K562 (cell line): ENCODE measurements around the gene PTCH1. TPM values are rescaled to one million over a fixed set of nuclear protein-coding genes. Genes with fewer than 3 reads are reported as not detected.

ENCODE experiments used
- ATAC-seq: fragments of 200-7000 bp; cut with Tn5 transposase; 3 replicates; pipeline ENCODE4 v1.9.1; 2020; ENCODE audit warnings: moderate library complexity
- BruUV-seq: library from RNA; stranded (reverse); fragments of 400-500 nt; replicated peaks from 2 replicates; lab custom pipeline; 2021; lab: Mats Ljungman, UMichigan
- CTCF ChIA-PET: fragments of 300-600 bp; formaldehyde crosslinking; extraction: SDS; loops from one replicate; lab custom pipeline; 2021; ENCODE audit warnings: low intra/inter-chr PET ratio; lab: Yijun Ruan, JAX
- POLR2A ChIA-PET: fragments of 300-600, 350-650 bp; sonication (Branson Sonifier 250); formaldehyde crosslinking; extraction: SDS; loops from one replicate; lab custom pipeline; 2021; ENCODE audit warnings: antibody characterized with exemption, inconsistent platforms; lab: Yijun Ruan, JAX
- DNase-seq, 4 experiments: peaks; one replicate each; pipeline versions ENCODE4 v3.0.0 to v3.0.0-alpha.2; 2011 to 2018; ENCODE audit warnings: low spot score in 3 of 4, mixed read lengths in 3 of 4; ENCODE audit errors: extremely low read depth in 1 of 4
- FAIRE-seq: peaks from 2 replicates; lab custom pipeline; 2011; peaks lifted over from hg19 to GRCh38; lab: Jason Lieb, UNC
- H2AFZ ChIP-seq: 2 replicates; pipeline ENCODE4 v1.6.0; 2011; ENCODE audit warnings: low read depth, low read length, control low read depth, inconsistent platforms
- H3K27ac ChIP-seq: fragments of 200-600 bp; 3 replicates; pipeline ENCODE4 v1.8.0; 2011; ENCODE audit warnings: low read depth, mild to moderate bottlenecking, control low read depth, inconsistent platforms, low read length, moderate library complexity, mixed read lengths; ENCODE audit errors: extremely low read depth
- H3K27me3 ChIP-seq, 2 experiments: fragments of 300-600 bp in 1 of 2; 2 replicates in 1 of 2; 3 replicates in 1 of 2; pipeline versions ENCODE4 v1.6.0 to v1.8.0; 2011; ENCODE audit warnings: inconsistent platforms in 2 of 2, low read length in 2 of 2, mild to moderate bottlenecking in 1 of 2, mixed read lengths in 1 of 2, moderate library complexity in 1 of 2; ENCODE audit not compliant: control insufficient read depth in 2 of 2, insufficient read depth in 2 of 2
- H3K36me3 ChIP-seq: fragments of 300-600 bp; 3 replicates; pipeline ENCODE4 v1.8.0; 2011; ENCODE audit warnings: mild to moderate bottlenecking, low read length, inconsistent platforms; ENCODE audit not compliant: control insufficient read depth, insufficient read depth
- H3K4me1 ChIP-seq, 2 experiments: fragments of 200-600 bp in 1 of 2; replicated peaks in 1 of 2; 2 replicates in 1 of 2; 3 replicates in 1 of 2; pipeline versions ENCODE4 v1.5.1 to v1.8.0; 2011; ENCODE audit warnings: inconsistent platforms in 2 of 2, low read length in 2 of 2, mild to moderate bottlenecking in 1 of 2, mixed read lengths in 1 of 2, moderate library complexity in 1 of 2; ENCODE audit not compliant: control insufficient read depth in 2 of 2, insufficient read depth in 2 of 2
- H3K4me2 ChIP-seq: 2 replicates; pipeline ENCODE4 v1.6.1; 2011; ENCODE audit warnings: low read length, control low read depth, inconsistent platforms, mixed read lengths; ENCODE audit not compliant: insufficient read depth
- H3K4me3 ChIP-seq: fragments of 200-600 bp; sonication (generic), shearing (Covaris generic); 2 replicates; pipeline ENCODE4 v1.5.1; 2016; ENCODE audit warnings: control low read depth, inconsistent platforms
- H3K79me2 ChIP-seq: fragments of 200-600 bp; 3 replicates; pipeline ENCODE4 v1.8.0; 2011; ENCODE audit warnings: low read length, inconsistent platforms; ENCODE audit not compliant: control insufficient read depth, insufficient read depth
- H3K9ac ChIP-seq, 2 experiments: 2 replicates each; pipeline versions ENCODE4 v1.6.0 to v1.6.1; 2011; ENCODE audit warnings: low read depth in 2 of 2, low read length in 2 of 2, control low read depth in 1 of 2, inconsistent platforms in 1 of 2, mild to moderate bottlenecking in 1 of 2, mixed read lengths in 1 of 2; ENCODE audit not compliant: insufficient read depth in 1 of 2
- H3K9me1 ChIP-seq: one replicate; pipeline ENCODE4 v1.6.0; 2011; ENCODE audit warnings: inconsistent platforms, mild to moderate bottlenecking, low read length, moderate library complexity; ENCODE audit not compliant: control insufficient read depth, insufficient read depth
- H3K9me3 ChIP-seq: replicated peaks from 2 replicates; pipeline ENCODE4 v1.5.1; 2011; ENCODE audit warnings: low read depth, low read length, inconsistent platforms; ENCODE audit not compliant: control insufficient read depth, insufficient read depth
- H4K20me1 ChIP-seq: replicated peaks from 2 replicates; pipeline ENCODE4 v1.6.1; 2011; ENCODE audit warnings: low read length, inconsistent platforms, mixed read lengths; ENCODE audit not compliant: control insufficient read depth, insufficient read depth
- ARID2 ChIP-seq: fragments of 450-650 bp; IDR thresholded peaks from 2 replicates; pipeline ENCODE4 v1.6.1; 2017; ENCODE audit warnings: antibody characterized with exemption, mild to moderate bottlenecking
- DMBX1 ChIP-seq: fragments of 250-450 bp; sonication (Bioruptor Pico); IDR thresholded peaks from 2 replicates; pipeline ENCODE4 v1.8.0; 2022; ENCODE audit warnings: inconsistent platforms, mild to moderate bottlenecking, moderate library complexity, borderline replicate concordance
- E2F3 ChIP-seq: fragments of 250-450 bp; sonication (Bioruptor Pico); IDR thresholded peaks from 2 replicates; pipeline ENCODE4 v1.4.0; 2020; ENCODE audit warnings: mild to moderate bottlenecking
- ESRRB ChIP-seq: fragments of 250-450 bp; sonication (Bioruptor Pico); IDR thresholded peaks from 2 replicates; pipeline ENCODE4 v1.5.0; 2020; ENCODE audit warnings: mild to moderate bottlenecking, moderate library complexity, borderline replicate concordance
- GTF2A2 ChIP-seq: IDR thresholded peaks from 2 replicates; pipeline ENCODE4 v1.6.1; 2016; ENCODE audit warnings: mild to moderate bottlenecking, missing genetic modification characterization, missing compliant biosample characterization
- MEF2A ChIP-seq: IDR thresholded peaks from 2 replicates; pipeline ENCODE4 v1.6.1; 2011; ENCODE audit warnings: low read depth, mild to moderate bottlenecking, low read length, moderate library complexity; ENCODE audit not compliant: control insufficient read depth
- NR4A1 ChIP-seq, 2 experiments: fragments of 250-450 bp in 1 of 2; fragments of 450-650 bp in 1 of 2; sonication (Bioruptor Pico) in 1 of 2; IDR thresholded peaks; 2 replicates each; pipeline versions ENCODE4 v1.4.0 to v1.6.1; 2016 to 2020; ENCODE audit warnings: mild to moderate bottlenecking in 2 of 2, missing compliant biosample characterization in 1 of 2, missing genetic modification characterization in 1 of 2, moderate library complexity in 1 of 2
- SETDB1 ChIP-seq: IDR thresholded peaks from one replicate; pipeline ENCODE4 v1.6.1; 2012; ENCODE audit warnings: low read length, control low read depth, inconsistent platforms
- TARDBP ChIP-seq: fragments of 450-650 bp; IDR thresholded peaks from 2 replicates; pipeline ENCODE4 v1.6.1; 2016
- ZNF232 ChIP-seq: sonication (generic); formaldehyde crosslinking; IDR thresholded peaks from 2 replicates; pipeline ENCODE4 v1.8.0; 2022; ENCODE audit warnings: mild to moderate bottlenecking, missing genetic modification reagents
- ZNF3 ChIP-seq: fragments of 250-450 bp; sonication (Bioruptor Pico); IDR thresholded peaks from 2 replicates; pipeline ENCODE4 v1.5.0; 2021; ENCODE audit warnings: mild to moderate bottlenecking, moderate library complexity
- ZNF699 ChIP-seq: fragments of 250-450 bp; sonication (Bioruptor Pico); IDR thresholded peaks from 2 replicates; pipeline ENCODE4 v1.8.0; 2021; ENCODE audit warnings: mild to moderate bottlenecking, moderate library complexity; ENCODE audit not compliant: insufficient replicate concordance
- ZNF75A ChIP-seq: fragments of 450-650 bp; formaldehyde crosslinking; IDR thresholded peaks from 2 replicates; pipeline ENCODE4 v1.4.0; 2020; ENCODE audit warnings: mild to moderate bottlenecking
- ZSCAN29 ChIP-seq: fragments of 450-650 bp; IDR thresholded peaks from 2 replicates; pipeline ENCODE4 v1.6.1; 2017
- WGBS: fragments of 100-300 bp; shearing (Covaris generic); methylation state at CpG from one replicate; pipeline ENCODE4 v1.1.6; 2016; ENCODE audit warnings: low coverage, mixed read lengths; ENCODE audit not compliant: insufficient coverage; ENCODE audit errors: missing lambda C conversion rate; 5-methylcytosine and 5-hydroxymethylcytosine counted together
- in situ Hi-C: fragments of 300-500 bp; cut with MboI; formaldehyde crosslinking; loops from 4 replicates; pipeline ENCODE4 v1.15.0; 2018; ENCODE audit warnings: inconsistent platforms, mixed read lengths
- intact Hi-C: fragments of 100-400 bp; cut with micrococcal nuclease; formaldehyde crosslinking; loops from 2 replicates; pipeline ENCODE4 v1.14.2; 2022
- polyA plus RNA-seq, 8 experiments: library from polyadenylated mRNA; depleted of rRNA in 4 of 8; stranded (reverse) in 5 of 8; unstranded in 3 of 8; fragments of >200 nt; fragmentation: Nextera tagmentation in 2 of 8; fragmentation: Illumina TruSeq in 1 of 8; extraction: Ambion mirVana in 2 of 8; extraction: Trizol in 1 of 8; gene quantifications; 2 replicates each; pipeline versions ENCODE4 v1.2.1 to v1.2.3, GENCODE V29; 2011 to 2014; ENCODE audit warnings: inconsistent platforms in 1 of 8, missing spikeins in 1 of 8
- total RNA-seq, 7 experiments: library from RNA; depleted of rRNA in 6 of 7; stranded (reverse); fragments of >200 nt in 6 of 7; fragmentation: Illumina TruSeq in 2 of 7; extraction: Trizol in 2 of 7; gene quantifications; 2 replicates each; pipeline versions ENCODE4 v1.2.1 to v1.2.3, GENCODE V29; 2011 to 2021; ENCODE audit warnings: low replicate concordance in 1 of 7
- TF ChIP-seq, protein P1 (sequence below): fragments of 250-450 bp; sonication (Bioruptor Pico); IDR thresholded peaks from 2 replicates; pipeline ENCODE4 v1.4.0; 2020; ENCODE audit warnings: mild to moderate bottlenecking, moderate library complexity, borderline replicate concordance

Gene PTCH1
- total and polyA plus RNA-seq, 9 of the 15 experiments (the other 6 are each of a cell fraction or from before 2014, with no cell fraction given) = 0.70 to 9.9 (median 3.8) TPM

DNA sequence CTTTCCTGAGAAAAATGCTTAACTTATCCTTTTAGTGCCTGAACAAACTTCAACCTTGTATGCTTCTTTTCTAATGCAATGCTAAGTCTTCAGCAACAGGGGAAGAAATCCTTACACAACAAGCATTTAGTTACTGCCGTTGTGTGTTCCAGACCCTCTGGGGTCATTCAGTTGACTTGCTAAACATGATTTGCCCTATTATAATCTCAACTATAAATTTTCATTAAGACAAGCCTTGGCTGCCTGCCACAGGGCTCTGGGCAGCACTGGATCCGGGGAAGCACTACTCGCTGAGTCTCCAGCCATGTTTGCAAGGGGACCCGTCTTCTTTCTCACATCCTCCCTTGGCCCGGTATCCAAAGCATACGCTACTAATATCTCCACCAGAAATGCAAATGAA lies 58.1 kb downstream of the PTCH1 start:
- Histone ChIP-seq H4K20me1 (no peaks in the 10 kb centered on the region), H3K36me3 (peaks cover 63% of the 10 kb centered on the region; the same call in 2 of the 3 replicates), H3K4me2 (no peak overlapping the region)
- BruUV-seq = no TSS peak
- CTCF ChIA-PET = no interaction called here
- intact Hi-C loops = no loop called here
- TF ChIP-seq ZNF232 (CRISPR knock-in tag) = no peak
- TF ChIP-seq, all 486 proteins: peak for 0
- DNase-seq = no peak
- FAIRE-seq = no peak
- in situ Hi-C loops = no loop called here
- Histone ChIP-seq H3K4me3 (no peak overlapping the region), H3K9ac (no peak overlapping the region), H3K27me3 (no peaks in the 10 kb centered on the region), H3K9me3 (no peaks in the 10 kb centered on the region), H3K9me1 (no peaks in the 10 kb centered on the region), H3K27ac (no peak overlapping the region), H3K4me1 (peaks cover 20 to 22% of the 10 kb centered on the region in 2 experiments), H3K79me2 (no peaks in the 10 kb centered on the region), H2AFZ (no peak overlapping the region)
- ATAC-seq = no peak
- POLR2A ChIA-PET = interaction anchor here (0.6 kb wide), 1 partner anchor 967 kb away, joined by 3 read pairs; no protein-coding TSS in a partner anchor
- 84% methylated on average over 6 of the region's 6 CpGs for WGBS

DNA sequence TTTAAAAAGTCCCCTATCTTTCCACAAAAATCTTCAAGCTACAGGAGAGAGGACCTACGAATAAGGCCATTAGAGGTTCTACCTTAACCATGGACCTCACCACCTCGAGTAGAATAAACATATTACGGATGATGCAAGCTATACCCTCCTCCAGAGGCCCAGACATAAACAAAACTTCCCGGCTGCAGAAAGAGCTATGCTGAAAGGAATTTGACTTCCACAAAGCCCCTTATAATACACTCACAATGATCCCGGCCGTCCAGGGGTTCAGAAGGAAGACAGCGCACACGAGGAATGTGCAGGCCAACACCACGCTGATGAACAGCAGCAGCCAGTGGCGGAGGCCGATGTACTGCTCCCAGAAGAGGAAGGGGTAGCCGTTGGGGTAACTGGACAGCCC lies 59.0 kb downstream of the PTCH1 start:
- no peaks in the 10 kb centered on the region for H3K9me3 ChIP-seq
- ChIA-PET POLR2A (no interaction called here), CTCF (no interaction called here)
- H3K4me3 ChIP-seq = no peak overlapping the region
- H4K20me1 ChIP-seq = no peaks in the 10 kb centered on the region
- peaks cover 13 to 19% of the 10 kb centered on the region in 2 experiments for H3K4me1 ChIP-seq
- no peaks in the 10 kb centered on the region for H3K79me2 ChIP-seq
- 85% methylated on average over 12 of the region's 12 CpGs for WGBS
- in situ Hi-C loops = no loop called here
- H2AFZ ChIP-seq = no peak overlapping the region
- H3K36me3 ChIP-seq = peaks cover 69% of the 10 kb centered on the region; the same call in 2 of the 3 replicates
- ATAC-seq = no peak
- intact Hi-C loops = no loop called here
- no peaks in the 10 kb centered on the region for H3K27me3 ChIP-seq
- DNase-seq = no peak
- no peak overlapping the region for H3K4me2 ChIP-seq
- no peak overlapping the region for H3K9ac ChIP-seq
- BruUV-seq = no TSS peak
- H3K27ac ChIP-seq = no peak overlapping the region
- FAIRE-seq = no peak
- H3K9me1 ChIP-seq = no peaks in the 10 kb centered on the region
- TF ChIP-seq ARID2 (no peak), TARDBP (no peak), ZSCAN29 (no peak), ESRRB (no peak), GTF2A2 (tag) (no peak), NR4A1 (CRISPR knock-in tag; IDR thresholded peaks at IDR 0.05) (no peak), NR4A1 (tag; IDR thresholded peaks at IDR 0.05) (no peak), DMBX1 (CRISPR knock-in tag) (no peak), E2F3 (CRISPR knock-in tag) (no peak), ZNF3 (CRISPR knock-in tag) (no peak), ZNF75A (CRISPR knock-in tag) (no peak), ZNF699 (CRISPR knock-in tag) (no peak), SETDB1 (no peak), MEF2A (no peak)
- TF ChIP-seq, protein P1, sequence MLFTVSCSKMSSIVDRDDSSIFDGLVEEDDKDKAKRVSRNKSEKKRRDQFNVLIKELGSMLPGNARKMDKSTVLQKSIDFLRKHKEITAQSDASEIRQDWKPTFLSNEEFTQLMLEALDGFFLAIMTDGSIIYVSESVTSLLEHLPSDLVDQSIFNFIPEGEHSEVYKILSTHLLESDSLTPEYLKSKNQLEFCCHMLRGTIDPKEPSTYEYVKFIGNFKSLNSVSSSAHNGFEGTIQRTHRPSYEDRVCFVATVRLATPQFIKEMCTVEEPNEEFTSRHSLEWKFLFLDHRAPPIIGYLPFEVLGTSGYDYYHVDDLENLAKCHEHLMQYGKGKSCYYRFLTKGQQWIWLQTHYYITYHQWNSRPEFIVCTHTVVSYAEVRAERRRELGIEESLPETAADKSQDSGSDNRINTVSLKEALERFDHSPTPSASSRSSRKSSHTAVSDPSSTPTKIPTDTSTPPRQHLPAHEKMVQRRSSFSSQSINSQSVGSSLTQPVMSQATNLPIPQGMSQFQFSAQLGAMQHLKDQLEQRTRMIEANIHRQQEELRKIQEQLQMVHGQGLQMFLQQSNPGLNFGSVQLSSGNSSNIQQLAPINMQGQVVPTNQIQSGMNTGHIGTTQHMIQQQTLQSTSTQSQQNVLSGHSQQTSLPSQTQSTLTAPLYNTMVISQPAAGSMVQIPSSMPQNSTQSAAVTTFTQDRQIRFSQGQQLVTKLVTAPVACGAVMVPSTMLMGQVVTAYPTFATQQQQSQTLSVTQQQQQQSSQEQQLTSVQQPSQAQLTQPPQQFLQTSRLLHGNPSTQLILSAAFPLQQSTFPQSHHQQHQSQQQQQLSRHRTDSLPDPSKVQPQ = no peak
